Effector CD8-positive, alpha-beta T cell (primary cell): ENCODE measurements around the gene LMNB1.

ENCODE experiments used
- DNase-seq: peaks from one replicate; lab custom pipeline; 2025; lab: John Stamatoyannopoulos, UW

Gene LMNB1

DNA sequence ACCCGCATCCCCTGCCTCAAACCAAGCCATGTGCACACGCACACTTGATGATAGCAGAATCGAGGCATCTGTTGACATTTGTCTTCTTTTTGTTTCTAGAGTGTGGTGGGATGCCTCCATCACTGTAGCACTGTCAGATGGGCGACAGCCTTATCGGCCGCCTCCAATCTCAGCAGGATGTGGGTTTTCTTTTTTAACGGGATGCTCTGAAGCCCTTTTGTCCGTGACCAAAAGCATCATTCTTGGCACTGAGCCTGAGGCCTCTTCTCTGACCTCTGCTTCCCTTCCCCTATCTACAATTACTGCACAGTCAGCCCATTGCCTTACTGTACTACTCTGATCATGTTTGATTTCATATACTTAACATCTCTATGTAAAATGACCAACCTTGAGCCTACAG lies 78.3 kb downstream of the LMNB1 start:
- DNase-seq: no peak

DNA sequence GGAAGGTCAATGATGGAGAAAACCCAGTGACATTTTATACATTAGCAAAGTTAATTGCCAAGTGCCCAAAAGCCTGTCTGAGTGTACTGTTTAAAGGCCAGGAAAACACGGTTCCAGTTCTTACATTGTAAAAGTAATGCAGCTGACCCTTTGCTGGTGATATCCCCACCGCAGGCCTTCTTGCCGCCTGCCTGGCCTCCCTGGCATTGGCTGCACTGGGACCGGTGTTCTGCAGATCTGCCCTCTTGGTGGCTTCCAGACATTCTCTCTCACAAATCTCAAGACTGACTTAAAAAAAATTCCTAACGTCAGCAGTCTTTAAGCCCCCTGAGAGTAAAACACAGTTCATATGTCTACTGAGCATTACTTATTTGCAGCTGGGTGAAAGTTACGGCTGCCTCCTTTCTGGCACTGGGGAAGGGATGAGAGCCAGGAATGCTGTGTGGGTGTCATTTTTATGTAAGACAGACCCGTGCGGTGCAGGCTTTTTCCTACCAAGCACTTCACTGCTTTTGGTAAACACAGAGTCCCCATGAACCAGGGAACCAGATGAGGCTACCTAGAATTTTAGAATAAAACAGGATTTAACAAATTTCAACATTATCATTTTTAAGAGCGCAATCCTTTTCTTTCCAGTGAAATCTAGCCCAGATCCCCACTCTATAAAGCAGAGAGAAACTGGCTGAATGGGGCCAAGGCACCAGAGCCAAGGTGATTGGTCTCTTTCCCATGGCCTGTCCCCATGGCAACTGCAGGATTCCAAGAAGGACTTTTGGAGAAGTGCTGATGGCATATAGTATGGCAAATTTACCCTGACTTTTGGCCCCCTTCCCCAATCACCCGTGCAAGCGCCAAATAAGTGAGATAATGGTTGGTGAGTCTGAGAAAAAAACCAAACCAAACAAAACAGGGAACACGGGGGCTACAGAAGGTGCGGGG lies 80.8 kb downstream of the LMNB1 start:
- DNase-seq: no peak

DNA sequence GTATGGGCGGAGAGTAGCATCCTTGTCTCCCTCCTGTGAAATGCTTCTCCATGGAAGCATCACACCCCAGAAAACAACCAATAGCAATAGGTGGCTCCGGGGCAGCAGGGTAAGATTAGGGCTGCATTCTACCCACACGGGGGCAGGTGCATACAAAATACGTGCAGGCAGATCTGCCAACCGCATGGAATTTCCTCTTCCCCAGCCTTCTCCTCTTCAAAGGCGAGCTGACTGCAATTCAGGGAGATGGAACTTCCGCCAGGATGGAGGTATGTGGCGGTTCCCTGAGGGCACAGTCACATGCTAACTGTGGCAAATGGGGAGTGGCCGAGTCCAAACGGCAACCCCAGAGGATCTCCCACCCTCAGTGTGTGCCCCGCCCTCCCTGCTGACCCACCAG lies 81.5 kb downstream of the LMNB1 start:
- DNase-seq: no peak

DNA sequence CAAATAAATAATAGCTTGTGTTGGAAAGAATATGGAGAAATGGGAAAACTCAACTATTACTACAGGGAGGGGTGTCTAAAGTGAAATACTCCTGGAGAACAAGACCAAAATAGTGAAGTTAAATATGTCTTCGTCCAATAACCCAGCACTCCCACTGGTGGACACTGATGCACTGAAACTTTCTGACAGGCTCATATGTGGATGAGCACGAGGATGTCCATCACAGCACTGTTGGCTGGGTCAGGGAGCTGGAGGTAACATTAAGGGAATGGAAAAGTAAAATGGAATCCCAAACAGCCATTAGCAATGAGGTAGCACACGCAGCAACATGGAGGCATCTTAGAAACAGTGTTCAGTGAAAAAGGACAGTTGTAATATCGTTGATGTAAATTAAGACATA lies 86.5 kb downstream of the LMNB1 start:
- no peak for DNase-seq

DNA sequence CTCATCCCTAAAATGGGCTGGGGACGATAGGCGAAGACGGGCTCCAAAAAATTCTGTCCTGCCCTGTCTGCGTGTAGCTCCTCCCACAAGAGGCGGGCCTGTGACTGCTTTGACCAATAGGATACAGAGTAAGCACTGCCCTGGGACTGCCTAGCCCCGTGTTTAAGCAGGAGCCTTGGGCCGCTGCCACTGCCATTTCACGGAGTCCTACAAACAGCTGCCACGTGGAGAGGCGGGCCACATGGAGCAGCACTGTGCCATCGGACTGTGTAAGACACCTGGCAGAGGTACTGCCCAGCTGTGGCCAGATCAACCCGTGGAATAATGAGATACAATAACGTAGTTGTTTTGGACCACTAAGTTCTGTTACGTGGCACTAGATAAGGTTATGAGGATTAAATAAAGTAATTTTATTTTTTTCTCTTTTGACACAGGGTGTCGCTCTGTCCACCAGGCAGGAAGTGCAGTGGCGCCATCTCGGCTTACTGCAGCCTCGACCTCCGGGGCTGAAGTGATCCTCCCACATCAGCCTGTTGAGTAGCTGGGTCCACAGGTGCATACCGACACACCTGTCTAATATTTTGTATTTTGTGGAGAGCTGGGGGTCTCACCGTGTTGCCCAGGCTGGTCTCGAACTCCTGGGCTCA lies 87.2 kb downstream of the LMNB1 start:
- no peak for DNase-seq

DNA sequence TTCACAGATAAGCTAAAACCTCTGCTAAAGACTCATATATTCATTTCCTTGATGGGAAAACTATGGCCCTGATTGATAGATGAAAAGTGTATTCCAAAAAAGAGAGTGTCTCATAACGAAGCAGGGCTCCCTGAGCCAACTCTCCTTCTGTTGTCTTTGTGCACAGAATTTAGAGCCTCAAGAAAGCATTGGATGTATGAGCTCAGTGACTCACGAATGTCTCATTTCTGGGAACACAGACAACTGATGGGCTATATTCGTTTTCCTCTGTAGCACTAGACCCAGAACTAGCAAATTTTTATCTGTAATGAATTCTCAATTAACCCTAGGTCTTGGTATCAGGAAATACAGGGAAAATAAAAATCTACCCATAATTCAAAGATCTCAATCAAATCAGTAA lies 88.4 kb downstream of the LMNB1 start:
- no peak for DNase-seq

DNA sequence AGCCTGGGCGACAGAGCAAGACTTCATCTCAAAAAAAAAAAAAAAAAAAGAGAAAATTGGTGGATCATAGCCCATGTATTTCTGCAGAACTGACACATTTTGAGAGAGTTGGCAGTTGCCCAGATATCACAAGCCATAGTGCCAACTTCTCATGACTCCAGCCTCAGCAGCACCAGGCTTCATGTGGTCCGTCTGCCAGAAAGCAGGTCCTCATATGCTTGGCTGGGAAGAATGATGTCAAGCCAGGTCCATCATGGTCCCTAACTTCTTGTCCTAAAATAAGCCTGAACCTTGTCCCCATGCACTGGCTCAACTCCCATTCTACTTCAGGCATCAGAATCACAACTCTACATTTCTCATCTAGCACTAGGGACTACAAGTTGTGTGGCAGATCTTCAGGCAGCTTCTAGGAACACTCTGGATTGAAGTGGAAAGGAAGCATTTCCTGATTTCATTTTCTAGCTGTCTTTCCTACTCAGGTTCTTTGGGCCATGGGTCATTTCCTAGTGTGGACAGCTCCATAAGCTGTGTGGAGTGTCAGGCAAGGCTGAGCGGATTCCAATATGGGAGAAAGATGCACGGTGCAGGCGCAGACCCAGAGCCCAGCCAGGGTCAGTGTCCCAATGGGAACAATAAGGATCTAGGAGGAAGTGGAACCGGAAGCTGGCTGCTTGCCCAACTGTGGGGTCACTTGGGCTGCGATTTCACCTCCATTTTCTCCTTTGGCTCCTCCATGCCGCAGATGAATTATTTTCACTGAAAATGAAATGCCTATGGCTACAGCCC lies 90.1 kb downstream of the LMNB1 start:
- no peak for DNase-seq

DNA sequence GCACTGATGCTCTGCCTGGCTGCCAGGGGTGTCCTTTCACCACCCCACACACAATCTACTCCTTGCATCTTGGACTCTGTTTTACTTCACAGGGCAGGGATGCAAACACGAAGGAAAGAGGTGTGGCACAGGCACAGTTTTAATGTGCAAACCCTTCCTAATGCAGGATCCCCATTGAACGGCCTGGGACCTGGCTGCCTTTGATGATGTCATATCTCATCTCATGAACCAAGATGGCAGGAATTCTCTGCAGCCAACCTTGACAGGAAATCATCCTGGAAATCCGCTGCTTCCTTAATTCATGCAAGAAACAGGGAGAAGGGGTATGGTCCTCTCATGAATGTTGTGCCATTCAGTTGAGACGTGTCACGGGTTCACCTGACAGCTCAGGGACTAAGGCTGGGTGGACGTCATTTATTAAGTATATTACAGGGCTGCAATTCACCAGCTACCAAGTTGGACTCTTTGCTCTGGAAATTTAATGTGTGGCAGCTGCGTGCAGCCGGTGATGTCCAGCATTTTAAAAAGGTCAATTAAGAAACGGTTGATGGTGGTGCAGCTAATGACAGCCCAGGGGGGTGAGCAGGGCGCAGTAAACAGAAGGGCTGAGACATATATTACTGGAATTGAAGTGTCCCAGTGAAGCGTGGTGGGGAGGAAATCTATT lies 91.5 kb downstream of the LMNB1 start:
- no peak for DNase-seq

DNA sequence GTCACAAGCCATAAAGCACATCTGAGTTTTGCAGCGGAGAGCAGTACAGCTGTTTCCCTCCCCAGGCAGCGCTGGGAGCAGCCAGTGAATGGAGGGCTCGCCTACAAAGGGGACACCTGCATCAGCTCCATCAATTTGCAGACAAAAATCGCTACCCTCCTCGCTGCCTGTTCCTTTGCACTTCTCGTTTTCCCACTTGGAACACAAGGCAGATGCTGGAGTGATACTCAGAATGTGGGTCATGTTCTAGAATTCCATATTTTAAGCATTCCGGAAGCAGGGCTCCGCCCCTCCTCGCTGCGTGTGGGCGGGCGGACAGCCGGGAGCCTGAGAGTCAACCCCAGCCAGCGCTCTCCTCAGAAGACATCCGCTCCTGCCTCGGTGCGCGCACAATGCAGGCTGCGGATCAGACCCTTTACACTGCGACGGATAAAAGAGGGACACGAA lies 92.1 kb downstream of the LMNB1 start:
- DNase-seq: no peak

DNA sequence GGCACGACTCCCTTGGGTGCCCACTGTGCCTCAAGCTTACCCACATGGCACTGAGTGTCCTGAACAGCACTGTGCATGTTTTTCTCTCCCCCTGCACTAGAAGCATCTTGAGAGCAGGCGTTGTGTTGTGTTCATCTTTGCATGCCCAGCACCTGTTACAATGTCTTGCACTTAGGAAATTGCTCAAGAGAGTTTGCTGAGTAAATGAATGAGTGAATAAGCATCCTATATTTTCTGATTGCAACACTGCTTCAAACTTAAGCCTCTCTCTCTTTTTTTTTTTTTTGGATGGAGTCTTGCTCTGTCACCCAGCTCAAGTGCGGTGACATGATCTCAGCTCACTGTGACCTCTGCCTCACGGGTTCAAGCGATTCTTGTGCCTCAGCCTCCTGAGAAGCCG lies 94.5 kb downstream of the LMNB1 start:
- DNase-seq: no peak

DNA sequence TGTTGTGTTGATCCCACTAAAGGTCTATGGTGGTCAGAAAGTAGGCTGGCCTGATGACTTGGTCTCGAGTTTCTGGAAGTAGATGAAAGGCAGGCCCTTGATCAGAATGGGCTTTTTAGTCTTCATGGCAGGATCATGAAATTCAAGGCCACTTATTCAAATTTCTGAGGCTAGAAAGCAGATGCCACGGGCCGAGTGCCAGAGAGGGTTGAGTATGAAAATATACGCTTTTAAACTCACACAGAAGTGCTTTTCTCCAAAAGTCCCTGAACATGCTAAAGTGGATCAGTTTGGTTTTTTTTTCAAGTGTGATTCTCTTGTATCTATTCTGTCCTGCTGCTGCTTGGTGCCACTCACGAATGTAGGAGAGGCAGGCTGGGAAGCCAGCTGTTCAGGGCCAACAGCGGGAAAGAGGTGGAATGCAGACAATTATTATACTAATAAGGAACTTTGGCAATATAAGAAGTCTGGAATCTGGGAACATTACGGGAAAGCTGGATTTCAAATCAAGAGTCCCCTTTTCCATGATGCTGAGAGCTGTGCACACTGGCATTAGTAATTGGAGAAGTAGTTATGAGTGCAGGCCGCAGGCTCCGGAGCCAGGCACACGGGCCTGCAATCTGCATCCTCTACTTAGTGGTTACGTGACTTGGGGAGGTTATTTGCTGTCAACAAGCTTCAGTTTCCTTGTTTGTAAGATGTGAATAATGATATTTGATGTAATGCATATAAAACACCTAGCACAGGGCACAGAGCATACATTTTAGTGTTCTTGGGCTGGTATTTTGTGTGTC lies 95.8 kb downstream of the LMNB1 start:
- DNase-seq: no peak

DNA sequence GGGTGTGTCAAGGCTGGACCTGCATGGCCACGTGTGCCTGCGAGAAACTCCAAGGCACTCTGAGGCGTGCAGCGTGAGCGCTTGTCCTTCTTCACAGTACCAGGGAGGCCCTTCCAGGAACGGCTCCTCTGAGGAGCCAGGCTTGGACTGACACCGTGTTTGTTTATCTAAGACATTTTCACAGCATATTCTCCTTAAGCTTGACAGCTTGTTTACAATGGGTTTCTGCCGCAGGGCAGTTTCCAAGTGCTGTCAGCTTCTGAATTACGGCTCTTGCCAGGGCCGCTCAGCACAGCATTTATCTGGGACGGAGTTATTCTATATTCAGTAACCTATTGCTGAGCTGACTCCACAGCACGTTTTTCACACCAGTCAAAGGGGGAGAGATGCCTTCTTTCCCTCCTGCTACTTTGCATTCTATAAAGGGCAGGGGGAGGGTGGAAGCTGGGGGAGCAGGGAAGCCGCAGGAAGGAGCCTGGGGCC lies 98.4 kb downstream of the LMNB1 start:
- DNase-seq: no peak

DNA sequence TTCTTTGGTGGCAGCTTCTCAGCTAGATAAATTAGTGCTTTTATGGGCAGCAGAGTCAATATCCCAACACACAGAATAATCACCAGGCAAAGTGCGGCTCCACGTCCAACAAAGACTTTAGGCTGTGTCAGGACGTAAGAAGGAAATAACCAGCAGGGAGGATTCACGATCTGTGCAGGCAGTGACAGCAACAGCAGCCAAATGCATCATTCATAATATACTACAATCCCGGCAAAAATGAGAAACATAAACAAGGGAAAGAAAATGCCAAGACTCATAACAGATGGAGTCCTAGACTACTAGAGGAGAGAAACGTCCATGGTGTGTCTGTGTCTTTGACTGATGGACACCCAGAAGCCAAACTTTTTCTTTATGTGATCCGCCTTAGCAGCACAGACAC lies 100.7 kb downstream of the LMNB1 start:
- no peak for DNase-seq

DNA sequence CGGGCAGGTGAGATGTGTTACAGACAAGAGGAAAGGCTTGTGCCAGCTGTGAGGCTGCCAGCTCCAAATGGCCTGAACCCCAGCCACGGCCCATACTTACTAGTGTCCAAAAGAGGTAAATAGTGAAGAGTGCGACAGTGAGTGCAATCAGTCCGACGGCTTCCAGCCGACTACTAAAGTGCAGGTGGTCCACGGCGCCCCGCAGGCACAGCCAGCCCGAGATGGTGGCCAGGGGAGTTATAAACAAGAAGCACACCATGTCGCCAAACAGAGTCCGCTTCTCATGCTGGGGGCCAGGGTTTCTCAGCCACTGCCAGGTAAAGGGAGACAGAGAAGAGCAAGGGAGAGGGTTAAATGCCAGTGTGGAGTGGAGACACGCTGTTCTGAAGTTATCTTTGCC lies 101.1 kb downstream of the LMNB1 start:
- DNase-seq: no peak

DNA sequence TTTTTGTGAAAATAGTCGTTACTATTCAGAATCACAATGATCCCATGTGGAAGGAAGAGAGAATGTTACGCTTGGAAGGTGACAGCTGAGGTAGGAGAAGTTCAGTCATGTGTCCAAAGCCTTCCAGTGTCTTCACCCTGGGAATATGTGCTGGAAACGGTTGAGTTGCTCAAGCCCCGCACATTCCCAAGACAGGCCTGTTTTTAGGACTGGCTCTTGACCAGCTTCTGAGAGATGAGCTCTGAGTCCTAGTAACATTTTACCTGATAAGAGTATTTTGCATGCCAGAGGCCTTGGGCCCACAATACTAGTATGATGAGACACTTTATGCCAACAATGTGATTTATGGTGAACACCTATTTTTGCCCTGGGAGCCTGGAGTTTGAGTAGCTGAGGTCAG lies 101.7 kb downstream of the LMNB1 start:
- DNase-seq: no peak

DNA sequence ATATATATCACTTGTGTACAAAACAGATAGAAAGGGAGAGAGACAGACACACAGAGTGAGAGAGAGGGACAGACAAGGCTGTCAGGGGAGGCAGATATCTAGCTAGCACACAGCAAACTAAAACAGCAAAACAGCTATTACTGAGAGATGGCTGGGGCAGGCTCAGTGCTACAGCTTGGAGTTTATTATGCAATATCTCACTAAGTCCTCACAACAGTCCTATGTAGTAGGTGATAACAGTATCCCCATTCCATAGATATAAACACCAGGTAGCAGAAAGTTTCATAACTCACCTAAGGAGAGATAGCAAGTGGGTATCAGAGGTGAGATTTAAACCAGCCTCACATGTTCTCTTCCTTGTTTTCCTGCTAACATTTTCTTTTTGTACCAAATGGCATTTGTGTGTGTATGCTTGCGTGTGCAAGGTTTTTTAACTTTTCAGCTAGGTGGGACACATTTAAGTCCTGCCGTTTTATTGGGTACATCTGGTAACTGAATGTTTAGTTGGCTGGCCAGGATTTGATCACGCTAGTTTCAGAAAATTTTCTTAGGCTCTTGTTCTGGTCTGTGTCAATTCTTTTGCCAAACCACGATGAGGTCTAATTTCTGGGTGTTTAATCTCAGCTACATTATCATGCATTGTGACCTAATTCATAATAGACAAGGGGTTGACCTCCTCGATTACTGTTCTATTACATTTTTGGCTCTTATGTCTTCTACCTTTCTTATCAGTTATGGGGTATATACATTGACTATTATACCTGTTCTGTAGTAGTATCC lies 105.1 kb downstream of the LMNB1 start:
- no peak for DNase-seq

DNA sequence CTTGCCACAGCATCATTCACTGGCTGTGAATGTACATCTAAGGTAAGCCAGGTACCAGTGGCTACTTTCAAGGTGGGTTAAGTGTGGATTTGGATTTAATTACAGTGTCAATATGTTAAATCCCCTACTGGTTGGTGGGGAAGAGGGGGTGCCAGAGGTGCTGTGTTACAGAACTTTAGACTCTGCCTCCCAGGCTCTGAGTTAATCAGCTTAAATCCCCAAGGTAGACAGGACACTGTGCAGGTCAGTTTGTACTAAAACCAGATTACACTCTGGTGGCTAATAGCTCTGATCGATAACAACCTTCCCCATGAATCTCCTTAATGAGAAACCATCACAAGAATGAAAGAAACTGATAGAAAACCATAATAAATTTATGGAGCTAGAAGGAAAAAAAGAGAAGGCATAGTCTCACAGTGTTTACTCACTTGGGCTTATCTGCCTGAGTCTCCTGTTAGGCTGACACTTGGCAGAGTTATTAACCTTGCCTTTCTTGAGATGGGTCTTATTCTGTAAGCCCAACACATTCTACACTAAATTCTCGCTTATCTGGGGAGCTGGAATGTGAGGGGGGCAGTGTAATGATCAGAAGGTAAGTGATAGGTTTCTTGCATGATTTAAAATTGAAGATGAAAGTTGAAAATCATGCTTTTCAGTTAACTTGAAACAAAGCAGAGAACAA lies 106.8 kb downstream of the LMNB1 start:
- DNase-seq: no peak

DNA sequence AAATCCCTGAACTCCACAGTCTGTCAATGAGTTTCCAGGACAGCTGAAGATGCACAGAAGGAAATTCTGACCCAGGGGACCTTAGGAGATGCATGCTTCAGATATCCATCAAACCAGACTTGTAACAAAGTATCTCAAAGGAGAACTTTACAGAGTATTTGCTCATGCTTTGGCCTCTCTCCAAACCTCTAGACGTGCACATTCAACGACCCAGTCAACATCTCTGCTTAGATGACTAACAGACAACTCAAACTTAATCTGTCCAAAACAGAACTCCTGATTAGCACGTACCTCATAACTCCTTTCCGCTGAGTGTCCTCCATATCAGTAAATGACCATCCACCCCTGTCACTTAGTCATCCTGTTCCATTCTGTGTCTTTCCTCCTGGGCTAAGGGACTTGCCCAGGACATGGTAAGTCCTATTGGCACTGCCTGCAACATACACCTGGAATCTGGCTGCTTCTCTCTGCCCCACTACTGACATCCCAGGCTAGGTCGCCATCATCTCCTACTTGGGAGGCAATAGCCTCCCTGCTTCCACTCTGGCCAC lies 107.4 kb downstream of the LMNB1 start:
- no peak for DNase-seq
